H9 (cell line): ENCODE measurements around the gene COPS9. TPM values are rescaled to one million over a fixed set of nuclear protein-coding genes. Genes with fewer than 3 reads are reported as not detected.

ENCODE experiments used
- DNase-seq: peaks from one replicate; pipeline ENCODE4 v3.0.0-alpha.2; 2017
- H2AFZ ChIP-seq: one replicate; pipeline ENCODE4 v1.6.1; 2013; ENCODE audit warnings: mild to moderate bottlenecking, low read length, control low read depth, moderate library complexity
- H2AK5ac ChIP-seq: 2 replicates; pipeline ENCODE4 v1.6.1; 2013; ENCODE audit warnings: low read length, control low read depth, mixed read lengths; ENCODE audit not compliant: insufficient read length
- H2BK120ac ChIP-seq: one replicate; pipeline ENCODE4 v1.6.1; 2013; ENCODE audit warnings: low read depth, mild to moderate bottlenecking, low read length, control low read depth, inconsistent platforms; ENCODE audit not compliant: poor library complexity, severe bottlenecking
- H2BK12ac ChIP-seq: 2 replicates; pipeline ENCODE4 v1.6.1; 2013; ENCODE audit warnings: low read length, control low read depth, mixed read lengths, low read depth; ENCODE audit not compliant: insufficient read length
- H2BK15ac ChIP-seq: 2 replicates; pipeline ENCODE4 v1.6.1; 2013; ENCODE audit warnings: low read depth, low read length, control low read depth
- H2BK20ac ChIP-seq: one replicate; pipeline ENCODE4 v1.6.1; 2013; ENCODE audit warnings: low read depth, mild to moderate bottlenecking, low read length, control low read depth, inconsistent platforms; ENCODE audit not compliant: poor library complexity, severe bottlenecking
- H2BK5ac ChIP-seq: 2 replicates; pipeline ENCODE4 v1.6.1; 2013; ENCODE audit warnings: low read length, control low read depth, mixed read lengths; ENCODE audit not compliant: insufficient read length
- H3K14ac ChIP-seq: 2 replicates; pipeline ENCODE4 v1.6.1; 2013; ENCODE audit warnings: low read length, control low read depth; ENCODE audit not compliant: insufficient read depth
- H3K18ac ChIP-seq: 2 replicates; pipeline ENCODE4 v1.6.1; 2013; ENCODE audit warnings: low read depth, mild to moderate bottlenecking, mixed read lengths, low read length, control low read depth; ENCODE audit not compliant: insufficient read length
- H3K23ac ChIP-seq: 2 replicates; pipeline ENCODE4 v1.6.1; 2013; ENCODE audit warnings: low read length, control low read depth, mixed read lengths, low read depth; ENCODE audit not compliant: insufficient read length
- H3K23me2 ChIP-seq: 2 replicates; pipeline ENCODE4 v1.6.1; 2013; ENCODE audit warnings: low read depth, mild to moderate bottlenecking, mixed read lengths, low read length, control low read depth; ENCODE audit not compliant: insufficient read length, poor library complexity, severe bottlenecking
- H3K27ac ChIP-seq: 2 replicates; pipeline ENCODE4 v1.5.1; 2013; ENCODE audit warnings: low read length, control low read depth, mixed read lengths, low read depth; ENCODE audit not compliant: insufficient read length
- H3K27me3 ChIP-seq: 2 replicates; pipeline ENCODE4 v1.6.1; 2013; ENCODE audit warnings: low read length, control low read depth, inconsistent platforms; ENCODE audit not compliant: insufficient read depth
- H3K4ac ChIP-seq: 2 replicates; pipeline ENCODE4 v1.6.1; 2013; ENCODE audit warnings: low read depth, mild to moderate bottlenecking, control low read depth, inconsistent platforms, low read length, moderate library complexity
- H3K4me1 ChIP-seq: 2 replicates; pipeline ENCODE4 v1.6.1; 2013; ENCODE audit warnings: low read length, control low read depth, inconsistent platforms; ENCODE audit not compliant: insufficient read depth
- H3K4me2 ChIP-seq: 2 replicates; pipeline ENCODE4 v1.6.1; 2013; ENCODE audit warnings: low read length, control low read depth, mixed read lengths; ENCODE audit not compliant: insufficient read length, insufficient read depth
- H3K56ac ChIP-seq: 2 replicates; pipeline ENCODE4 v1.6.1; 2013; ENCODE audit warnings: low read depth, mild to moderate bottlenecking, mixed read lengths, low read length, control low read depth; ENCODE audit not compliant: insufficient read length
- H3K79me1 ChIP-seq: 2 replicates; pipeline ENCODE4 v1.6.1; 2013; ENCODE audit warnings: low read depth, mild to moderate bottlenecking, moderate library complexity, low read length, control low read depth, inconsistent platforms; ENCODE audit not compliant: insufficient read depth, poor library complexity, severe bottlenecking
- H3K79me2 ChIP-seq: 2 replicates; pipeline ENCODE4 v1.6.1; 2013; ENCODE audit warnings: low read length, control low read depth, inconsistent platforms; ENCODE audit not compliant: insufficient read depth
- H3K9ac ChIP-seq: 2 replicates; pipeline ENCODE4 v1.6.1; 2013; ENCODE audit warnings: low read length, control low read depth, mixed read lengths; ENCODE audit not compliant: insufficient read length; ENCODE audit errors: extremely low read depth
- H3K9me3 ChIP-seq: one replicate; pipeline ENCODE4 v1.6.1; 2013; ENCODE audit warnings: low read depth, low read length, inconsistent platforms; ENCODE audit not compliant: control insufficient read depth
- H3T11ph ChIP-seq: one replicate; pipeline ENCODE4 v1.6.1; 2013; ENCODE audit warnings: mild to moderate bottlenecking, low read length, control low read depth, inconsistent platforms
- H4K20me1 ChIP-seq: one replicate; pipeline ENCODE4 v1.6.1; 2013; ENCODE audit not compliant: control insufficient read depth, insufficient read length, insufficient read depth
- H4K5ac ChIP-seq: 2 replicates; pipeline ENCODE4 v1.6.1; 2013; ENCODE audit warnings: low read depth, mild to moderate bottlenecking, mixed read lengths, low read length, control low read depth; ENCODE audit not compliant: insufficient read length
- H4K8ac ChIP-seq: replicated peaks from 2 replicates; pipeline ENCODE4 v1.6.1; 2013; ENCODE audit warnings: low read length, control low read depth, mixed read lengths, low read depth; ENCODE audit not compliant: insufficient read length
- H4K91ac ChIP-seq: 2 replicates; pipeline ENCODE4 v1.6.1; 2013; ENCODE audit warnings: low read depth, mild to moderate bottlenecking, moderate library complexity, mixed read lengths, low read length, control low read depth; ENCODE audit not compliant: insufficient read length
- H3K27ac Mint-ChIP-seq, 3 experiments: 2 replicates in 2 of 3; 3 replicates in 1 of 3; pipeline ENCODE4 v1.8.0; 2020 to 2021; ENCODE audit warnings: mixed read lengths in 3 of 3, mild to moderate bottlenecking in 1 of 3, moderate library complexity in 1 of 3
- H3K27me3 Mint-ChIP-seq: 2 replicates; pipeline ENCODE4 v1.8.0; 2021; ENCODE audit warnings: low read depth, mild to moderate bottlenecking, moderate library complexity, mixed read lengths
- H3K36me3 Mint-ChIP-seq, 3 experiments: 2 replicates in 2 of 3; 3 replicates in 1 of 3; pipeline ENCODE4 v1.8.0; 2020 to 2021; ENCODE audit warnings: low read depth in 3 of 3, mixed read lengths in 3 of 3; ENCODE audit not compliant: insufficient read depth in 1 of 3
- H3K4me1 Mint-ChIP-seq, 2 experiments: 2 replicates each; pipeline ENCODE4 v1.8.0; 2020; ENCODE audit warnings: mixed read lengths in 2 of 2
- H3K4me3 Mint-ChIP-seq, 2 experiments: 2 replicates in 1 of 2; 3 replicates in 1 of 2; pipeline ENCODE4 v1.8.0; 2020 to 2021; ENCODE audit warnings: mild to moderate bottlenecking in 2 of 2, mixed read lengths in 2 of 2, moderate library complexity in 1 of 2
- H3K9me3 Mint-ChIP-seq, 2 experiments: 2 replicates in 1 of 2; 3 replicates in 1 of 2; pipeline ENCODE4 v1.8.0; 2020; ENCODE audit warnings: mild to moderate bottlenecking in 2 of 2, mixed read lengths in 2 of 2, moderate library complexity in 1 of 2
- WGBS: extraction: QIAGEN DNeasy Blood & Tissue Kit; methylation state at CpG from one replicate; pipeline ENCODE4 v1.1.7; 2013; ENCODE audit warnings: missing lambda C conversion rate, low lambda C conversion rate, mixed read lengths; ENCODE audit not compliant: insufficient read length; ENCODE audit errors: extremely low coverage; 5-methylcytosine and 5-hydroxymethylcytosine counted together
- total RNA-seq: library from RNA; stranded (reverse); gene quantifications from 2 replicates; pipeline ENCODE4 v1.2.1, GENCODE V29; 2021
- TF ChIP-seq, protein P1 (sequence below): fragments of 200-600 bp; sonication (generic); conservative IDR thresholded peaks from 3 replicates; pipeline ENCODE4 v1.8.0; 2021; ENCODE audit warnings: antibody characterized with exemption, mild to moderate bottlenecking

Gene COPS9
- total RNA-seq, 1 experiment from 2014 or later: 142 TPM

DNA sequence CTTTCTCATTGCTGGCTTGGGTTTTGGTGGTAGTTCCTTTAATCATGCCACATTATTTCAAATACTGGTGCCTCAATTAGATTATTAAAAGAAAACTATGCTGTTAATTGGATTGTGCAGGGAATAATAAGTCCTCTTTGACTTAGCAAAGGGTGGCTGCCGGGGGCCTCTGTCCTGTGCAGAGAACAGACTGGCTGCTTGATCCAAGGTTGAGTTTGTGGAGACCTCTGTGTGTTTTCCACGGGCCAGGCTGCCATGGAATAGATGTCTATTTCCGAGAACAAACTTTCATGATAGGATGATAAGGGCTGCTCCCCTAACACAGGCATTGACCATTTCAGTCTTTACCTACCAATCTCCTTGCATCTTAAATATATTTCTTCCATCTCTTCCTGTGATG, 34.8 kb upstream of the COPS9 start:
- no peak overlapping the region for H3K27ac ChIP-seq
- H3K4ac ChIP-seq: no peak overlapping the region
- Mint-ChIP-seq H3K27me3 (peaks cover 14% of the 10 kb centered on the region), H3K27ac (no peak overlapping the region), H3K4me3 (no peak overlapping the region), H3K9me3 (peaks cover 4% of the 10 kb centered on the region in 2 experiments; a peak in 1 of 5 replicates), H3K4me1 (0 out of 4 replicates have a peak, but pooled peaks cover 0 to 2% of the 10 kb centered on the region in 2 experiments), H3K36me3 (peaks cover 0 to 4% (median 0%) of the 10 kb centered on the region in 3 experiments; a peak in 1 of 7 replicates)
- H4K5ac ChIP-seq: no peak overlapping the region
- no peak overlapping the region for H2BK12ac ChIP-seq
- no peak overlapping the region for H3K4me2 ChIP-seq
- no peaks in the 10 kb centered on the region for H3K4me1 ChIP-seq
- no peak overlapping the region for H2AFZ ChIP-seq
- no peak overlapping the region for H3K14ac ChIP-seq
- no peaks in the 10 kb centered on the region for H3K9me3 ChIP-seq
- no peaks in the 10 kb centered on the region for H3K27me3 ChIP-seq
- H4K8ac ChIP-seq: no peak overlapping the region
- no peak overlapping the region for H3K18ac ChIP-seq
- H2BK15ac ChIP-seq: no peak overlapping the region
- WGBS: no CpG with 5 or more reads among the region's 3 CpGs
- no peaks in the 10 kb centered on the region for H3K79me2 ChIP-seq
- H2BK120ac ChIP-seq: no peak overlapping the region
- H3K23ac ChIP-seq: no peak overlapping the region
- no peak overlapping the region for H3K9ac ChIP-seq
- no peaks in the 10 kb centered on the region for H3K23me2 ChIP-seq
- H2BK5ac ChIP-seq: no peak overlapping the region
- H2BK20ac ChIP-seq: no peak overlapping the region
- H4K91ac ChIP-seq: no peak overlapping the region
- DNase-seq: no peak
- TF ChIP-seq, protein P1, sequence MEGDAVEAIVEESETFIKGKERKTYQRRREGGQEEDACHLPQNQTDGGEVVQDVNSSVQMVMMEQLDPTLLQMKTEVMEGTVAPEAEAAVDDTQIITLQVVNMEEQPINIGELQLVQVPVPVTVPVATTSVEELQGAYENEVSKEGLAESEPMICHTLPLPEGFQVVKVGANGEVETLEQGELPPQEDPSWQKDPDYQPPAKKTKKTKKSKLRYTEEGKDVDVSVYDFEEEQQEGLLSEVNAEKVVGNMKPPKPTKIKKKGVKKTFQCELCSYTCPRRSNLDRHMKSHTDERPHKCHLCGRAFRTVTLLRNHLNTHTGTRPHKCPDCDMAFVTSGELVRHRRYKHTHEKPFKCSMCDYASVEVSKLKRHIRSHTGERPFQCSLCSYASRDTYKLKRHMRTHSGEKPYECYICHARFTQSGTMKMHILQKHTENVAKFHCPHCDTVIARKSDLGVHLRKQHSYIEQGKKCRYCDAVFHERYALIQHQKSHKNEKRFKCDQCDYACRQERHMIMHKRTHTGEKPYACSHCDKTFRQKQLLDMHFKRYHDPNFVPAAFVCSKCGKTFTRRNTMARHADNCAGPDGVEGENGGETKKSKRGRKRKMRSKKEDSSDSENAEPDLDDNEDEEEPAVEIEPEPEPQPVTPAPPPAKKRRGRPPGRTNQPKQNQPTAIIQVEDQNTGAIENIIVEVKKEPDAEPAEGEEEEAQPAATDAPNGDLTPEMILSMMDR: no peak
- no peak overlapping the region for H3T11ph ChIP-seq
- no peaks in the 10 kb centered on the region for H3K79me1 ChIP-seq
- H2AK5ac ChIP-seq: no peak overlapping the region
- no peaks in the 10 kb centered on the region for H4K20me1 ChIP-seq
- no peak overlapping the region for H3K56ac ChIP-seq
